HG03135 (cell line): ENCODE measurements around the gene TOMT.
"Not testable (repeated sequence)": the region's sequence is repeated elsewhere in the genome, so short reads cannot be mapped to it uniquely, and the experiment has no call there.

Source experiments
- ATAC-seq: cut with Tn5 transposase; IDR thresholded peaks from one replicate; pipeline ENCODE4 v1.9.1; 2021; ENCODE audit warnings: mild to moderate bottlenecking, moderate library complexity; ENCODE audit not compliant: unreplicated experiment

Gene TOMT

GRCh38 chr11:72123117-72123653 lies 17.5 kb downstream of the TOMT start:
- ATAC-seq: no peak

- no peak for ATAC-seq
These were observed 18.3 kb downstream of the TOMT start for GRCh38 chr11:72124046-72124445.

- ATAC-seq: no peak
These were observed 20.2 kb downstream of the TOMT start for GRCh38 chr11:72125956-72126355.

GRCh38 chr11:72127923-72128322 lies 22.2 kb downstream of the TOMT start:
- no peak for ATAC-seq

- no peak for ATAC-seq
These were observed 23.7 kb downstream of the TOMT start for GRCh38 chr11:72129381-72129780.

- ATAC-seq: no peak
These were observed 26.9 kb downstream of the TOMT start for GRCh38 chr11:72132646-72133045.

- ATAC-seq: not testable (repeated sequence)
These were observed 29.7 kb downstream of the TOMT start, which contains the start of gene FOLR3 for GRCh38 chr11:72135473-72135872. Gene FOLR3 (plus strand): TSS chr11:72135725. CDS start chr11:72135953, 228 bp downstream.

- ATAC-seq: no peak
These were observed 30.4 kb downstream of the TOMT start for GRCh38 chr11:72135891-72136683.

GRCh38 chr11:72136684-72137262 lies 31.0 kb downstream of the TOMT start:
- ATAC-seq: no peak

GRCh38 chr11:72138821-72139390 lies 33.2 kb downstream of the TOMT start:
- no peak for ATAC-seq

GRCh38 chr11:72139500-72139899 lies 33.8 kb downstream of the TOMT start:
- ATAC-seq: no peak

GRCh38 chr11:72140661-72141060 lies 34.9 kb downstream of the TOMT start:
- no peak for ATAC-seq

- no peak for ATAC-seq
These were observed 35.3 kb downstream of the TOMT start for GRCh38 chr11:72141066-72141465.

- not testable (repeated sequence) for ATAC-seq
These were observed 36.4 kb downstream of the TOMT start for GRCh38 chr11:72142086-72142485.

GRCh38 chr11:72142543-72142942 lies 36.8 kb downstream of the TOMT start:
- ATAC-seq: not testable (repeated sequence)

GRCh38 chr11:72144807-72145565 lies 39.3 kb downstream of the TOMT start:
- ATAC-seq: no peak

GRCh38 chr11:72146625-72147024 lies 40.9 kb downstream of the TOMT start:
- ATAC-seq: no peak

- no peak for ATAC-seq
These were observed 45.2 kb downstream of the TOMT start for GRCh38 chr11:72150882-72151281.

GRCh38 chr11:72153874-72154273 lies 48.1 kb downstream of the TOMT start:
- ATAC-seq: not testable (repeated sequence)

- no peak for ATAC-seq
These were observed 49.1 kb downstream of the TOMT start for GRCh38 chr11:72154816-72155215.

GRCh38 chr11:72155751-72156150 lies 50.0 kb downstream of the TOMT start:
- ATAC-seq: no peak
